GM23338 (cell line): ENCODE data around the gene CWC27. TPM values are rescaled to one million over a fixed set of nuclear protein-coding genes. Genes with fewer than 3 reads are reported as not detected.

Source experiments
- ATAC-seq: fragments of 200-7000 bp; cut with Tn5 transposase; 3 replicates; pipeline ENCODE4 v1.9.1; 2020
- DNase-seq: peaks from one replicate; pipeline ENCODE4 v3.0.0-alpha.2; 2015; ENCODE audit warnings: low spot score
- H2AFZ ChIP-seq: fragments of 200-600 bp; sonication (generic); 2 replicates; pipeline ENCODE4 v1.8.0; 2016; ENCODE audit warnings: antibody characterized with exemption, mild to moderate bottlenecking, moderate library complexity
- H3F3A ChIP-seq: fragments of 200-600 bp; sonication (generic); replicated peaks from 2 replicates; pipeline ENCODE4 v1.8.0; 2017; ENCODE audit warnings: antibody characterized with exemption, mixed run types, low read depth
- H3K27ac ChIP-seq: fragments of 200-600 bp; sonication (generic); 2 replicates; pipeline ENCODE4 v1.6.1; 2016; ENCODE audit warnings: low read depth
- H3K27me3 ChIP-seq: fragments of 200-600 bp; sonication (generic); 2 replicates; pipeline ENCODE4 v1.8.0; 2016; ENCODE audit warnings: mild to moderate bottlenecking, mixed run types, moderate library complexity; ENCODE audit not compliant: insufficient read depth
- H3K36me3 ChIP-seq: fragments of 200-600 bp; sonication (generic); 2 replicates; pipeline ENCODE4 v1.8.0; 2016; ENCODE audit warnings: mild to moderate bottlenecking; ENCODE audit not compliant: insufficient read depth
- H3K4me1 ChIP-seq: fragments of 200-600 bp; sonication (generic); 2 replicates; pipeline ENCODE4 v1.8.0; 2016; ENCODE audit warnings: mild to moderate bottlenecking, moderate library complexity; ENCODE audit not compliant: insufficient read depth
- H3K4me2 ChIP-seq: fragments of 200-600 bp; sonication (generic); 2 replicates; pipeline ENCODE4 v1.7.1; 2017; ENCODE audit warnings: mixed run types
- H3K4me3 ChIP-seq: fragments of 200-600 bp; sonication (generic); 2 replicates; pipeline ENCODE4 v1.6.1; 2016; ENCODE audit warnings: mixed run types
- H3K79me2 ChIP-seq: fragments of 200-600 bp; sonication (generic); replicated peaks from 2 replicates; pipeline ENCODE4 v1.8.0; 2017; ENCODE audit warnings: mild to moderate bottlenecking; ENCODE audit not compliant: insufficient read depth
- H3K9me2 ChIP-seq: fragments of 200-600 bp; sonication (generic); 2 replicates; pipeline ENCODE4 v1.8.0; 2017; ENCODE audit not compliant: insufficient read depth
- H4K20me1 ChIP-seq: fragments of 200-600 bp; sonication (generic); replicated peaks from 2 replicates; pipeline ENCODE4 v1.8.0; 2017; ENCODE audit warnings: mild to moderate bottlenecking; ENCODE audit not compliant: insufficient read depth
- H3K27ac Mint-ChIP-seq: 2 replicates; pipeline ENCODE4 v1.8.0; 2020; ENCODE audit warnings: inconsistent platforms, mild to moderate bottlenecking, moderate library complexity, mixed read lengths
- H3K27me3 Mint-ChIP-seq: 3 replicates; pipeline ENCODE4 v1.8.0; 2022; ENCODE audit warnings: low read depth, mild to moderate bottlenecking, moderate library complexity, mixed read lengths, inconsistent platforms; ENCODE audit not compliant: insufficient read depth, poor library complexity
- H3K36me3 Mint-ChIP-seq: 3 replicates; pipeline ENCODE4 v1.8.0; 2021; ENCODE audit warnings: low read depth, mild to moderate bottlenecking, inconsistent platforms, moderate library complexity, mixed read lengths
- H3K4me1 Mint-ChIP-seq: 3 replicates; pipeline ENCODE4 v1.8.0; 2020; ENCODE audit warnings: mild to moderate bottlenecking, inconsistent platforms, mixed read lengths
- H3K4me3 Mint-ChIP-seq: 3 replicates; pipeline ENCODE4 v1.8.0; 2021; ENCODE audit warnings: moderate library complexity, mild to moderate bottlenecking, inconsistent platforms, mixed read lengths
- H3K9me3 Mint-ChIP-seq: 3 replicates; pipeline ENCODE4 v1.8.0; 2020; ENCODE audit warnings: moderate library complexity, mild to moderate bottlenecking, inconsistent platforms, mixed read lengths
- CTCF ChIP-seq, 2 experiments: fragments of 200-600 bp in 1 of 2; sonication (generic) in 1 of 2; conservative IDR thresholded peaks; 2 replicates each; pipeline versions ENCODE4 v1.5.1 to v1.6.1; 2016 to 2017; ENCODE audit warnings: antibody characterized with exemption in 2 of 2, low read depth in 2 of 2, mild to moderate bottlenecking in 2 of 2, moderate library complexity in 1 of 2
- ETS1 ChIP-seq: IDR thresholded peaks from 2 replicates; pipeline ENCODE4 v1.6.1; 2016; ENCODE audit warnings: antibody characterized with exemption
- EZH2 ChIP-seq: fragments of 200-600 bp; sonication (generic); IDR thresholded peaks from one replicate; pipeline ENCODE4 v1.8.0; 2017; ENCODE audit warnings: antibody characterized with exemption, mild to moderate bottlenecking, low read depth; ENCODE audit not compliant: unreplicated experiment
- JUNB ChIP-seq: IDR thresholded peaks from one replicate; pipeline ENCODE4 v1.6.1; 2016; ENCODE audit warnings: antibody characterized with exemption; ENCODE audit not compliant: unreplicated experiment
- NANOG ChIP-seq: IDR thresholded peaks from 2 replicates; pipeline ENCODE4 v1.6.1; 2016; ENCODE audit warnings: antibody characterized with exemption, borderline replicate concordance
- REST ChIP-seq: IDR thresholded peaks from one replicate; pipeline ENCODE4 v1.6.1; 2018; ENCODE audit warnings: antibody characterized with exemption; ENCODE audit not compliant: unreplicated experiment
- STAT1 ChIP-seq: IDR thresholded peaks from one replicate; pipeline ENCODE4 v1.6.1; 2016; ENCODE audit warnings: antibody characterized with exemption; ENCODE audit not compliant: unreplicated experiment
- ZNF114 ChIP-seq: fragments of 250-450 bp; sonication (Bioruptor Pico); IDR thresholded peaks from 2 replicates; pipeline ENCODE4 v1.5.0; 2020; ENCODE audit warnings: mild to moderate bottlenecking, moderate library complexity
- ZNF331 ChIP-seq: fragments of 250-450 bp; sonication (Bioruptor Pico); IDR thresholded peaks from 2 replicates; pipeline ENCODE4 v1.5.0; 2020; ENCODE audit warnings: low read depth, mild to moderate bottlenecking, moderate library complexity
- ZNF462 ChIP-seq: fragments of 250-450 bp; sonication (Bioruptor Pico); IDR thresholded peaks from 2 replicates; pipeline ENCODE4 v1.5.0; 2020; ENCODE audit warnings: mild to moderate bottlenecking, moderate library complexity
- polyA plus RNA-seq: library from polyadenylated mRNA; unstranded; fragments of >200 nt; fragmentation: Nextera tagmentation; extraction: Ambion mirVana; gene quantifications from 2 replicates; pipeline ENCODE4 v1.2.1, GENCODE V29; 2016
- total RNA-seq: library from RNA; depleted of rRNA; stranded (reverse); fragments of >200 nt; shearing (Covaris generic); gene quantifications from 2 replicates; pipeline ENCODE4 v1.2.3, GENCODE V29; 2014

The CWC27 gene
- total and polyA plus RNA-seq, 2 experiments from 2014 or later: 27.7 to 115 TPM

GRCh38 chr5:65018763-65019162 lies 250.0 kb downstream of the CWC27 start (continued):
- TF ChIP-seq EZH2 (no peak), STAT1 (no peak), ZNF114 (CRISPR knock-in tag) (no peak), CTCF (conservative IDR thresholded peaks at IDR 0.05; ENCODE audit: low read depth in 2 of 2) (no peak), ZNF331 (CRISPR knock-in tag) (no peak), NANOG (no peak)

GRCh38 chr5:65020492-65020891 lies 251.8 kb downstream of the CWC27 start:
- Histone ChIP-seq H3K27me3 (no peaks in the 10 kb centered on the region), H3K79me2 (no peaks in the 10 kb centered on the region), H3F3A (no peaks in the 10 kb centered on the region), H3K4me2 (no peak overlapping the region), H3K27ac (no peak overlapping the region), H3K9me2 (no peaks in the 10 kb centered on the region), H4K20me1 (no peaks in the 10 kb centered on the region), H2AFZ (no peak overlapping the region), H3K4me1 (no peaks in the 10 kb centered on the region), H3K36me3 (no peaks in the 10 kb centered on the region), H3K4me3 (no peak overlapping the region)
- Mint-ChIP-seq H3K36me3 (no peaks in the 10 kb centered on the region), H3K4me1 (no peaks in the 10 kb centered on the region; the same call in 2 of the 3 replicates), H3K27me3 (no peaks in the 10 kb centered on the region), H3K9me3 (no peaks in the 10 kb centered on the region), H3K4me3 (no peak overlapping the region), H3K27ac (no peak overlapping the region)
- ATAC-seq: no peak
- DNase-seq: no peak
- TF ChIP-seq ZNF462: no peak
- no peak for TF ChIP-seq ZNF114 (CRISPR knock-in tag)
- TF ChIP-seq JUNB: no peak
- no peak for TF ChIP-seq STAT1
- no peak for TF ChIP-seq ETS1
- TF ChIP-seq CTCF (conservative IDR thresholded peaks at IDR 0.05; ENCODE audit: low read depth in 2 of 2): no peak
- no peak for TF ChIP-seq REST
